ENCODE measurements around the gene HOXA6. TPM values are rescaled to one million over a fixed set of nuclear protein-coding genes. Genes with fewer than 3 reads are reported as not detected.

HOXA6 gene
- total and polyA plus RNA-seq, 9 of the 15 experiments (the other 6 are each of a cell fraction or from before 2014, with no cell fraction given): not detected

DNA sequence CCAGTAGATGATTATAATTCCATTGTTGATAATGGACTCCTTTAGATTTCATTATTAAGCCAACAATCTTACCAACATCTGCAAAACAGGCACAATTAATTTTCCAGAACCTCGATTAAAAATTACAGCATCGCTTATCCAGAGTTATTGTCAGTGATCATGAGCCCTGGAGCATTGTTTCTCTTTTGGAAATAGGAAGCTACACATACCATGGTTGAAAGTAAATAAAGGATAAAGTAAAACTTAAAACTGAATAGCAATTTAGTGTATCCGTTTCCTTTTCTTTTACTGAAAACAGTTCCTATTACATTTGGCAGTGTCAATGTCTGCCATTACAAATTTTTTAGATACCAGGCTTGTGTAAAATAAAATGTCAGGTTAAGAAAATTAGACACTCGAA is 35.2 kb downstream of the HOXA6 start (continued):
- TF ChIP-seq, protein P1, sequence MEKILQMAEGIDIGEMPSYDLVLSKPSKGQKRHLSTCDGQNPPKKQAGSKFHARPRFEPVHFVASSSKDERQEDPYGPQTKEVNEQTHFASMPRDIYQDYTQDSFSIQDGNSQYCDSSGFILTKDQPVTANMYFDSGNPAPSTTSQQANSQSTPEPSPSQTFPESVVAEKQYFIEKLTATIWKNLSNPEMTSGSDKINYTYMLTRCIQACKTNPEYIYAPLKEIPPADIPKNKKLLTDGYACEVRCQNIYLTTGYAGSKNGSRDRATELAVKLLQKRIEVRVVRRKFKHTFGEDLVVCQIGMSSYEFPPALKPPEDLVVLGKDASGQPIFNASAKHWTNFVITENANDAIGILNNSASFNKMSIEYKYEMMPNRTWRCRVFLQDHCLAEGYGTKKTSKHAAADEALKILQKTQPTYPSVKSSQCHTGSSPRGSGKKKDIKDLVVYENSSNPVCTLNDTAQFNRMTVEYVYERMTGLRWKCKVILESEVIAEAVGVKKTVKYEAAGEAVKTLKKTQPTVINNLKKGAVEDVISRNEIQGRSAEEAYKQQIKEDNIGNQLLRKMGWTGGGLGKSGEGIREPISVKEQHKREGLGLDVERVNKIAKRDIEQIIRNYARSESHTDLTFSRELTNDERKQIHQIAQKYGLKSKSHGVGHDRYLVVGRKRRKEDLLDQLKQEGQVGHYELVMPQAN (IDR thresholded peaks at IDR 0.05; ENCODE audit: borderline replicate concordance): no peak
- TF ChIP-seq RB1 (IDR thresholded peaks at IDR 0.05; ENCODE audit: low read depth) (no peak), ZC3H4 (CRISPR knock-in tag; IDR thresholded peaks at IDR 0.05; ENCODE audit: borderline replicate concordance) (no peak)
- TF ChIP-seq, protein P2, sequence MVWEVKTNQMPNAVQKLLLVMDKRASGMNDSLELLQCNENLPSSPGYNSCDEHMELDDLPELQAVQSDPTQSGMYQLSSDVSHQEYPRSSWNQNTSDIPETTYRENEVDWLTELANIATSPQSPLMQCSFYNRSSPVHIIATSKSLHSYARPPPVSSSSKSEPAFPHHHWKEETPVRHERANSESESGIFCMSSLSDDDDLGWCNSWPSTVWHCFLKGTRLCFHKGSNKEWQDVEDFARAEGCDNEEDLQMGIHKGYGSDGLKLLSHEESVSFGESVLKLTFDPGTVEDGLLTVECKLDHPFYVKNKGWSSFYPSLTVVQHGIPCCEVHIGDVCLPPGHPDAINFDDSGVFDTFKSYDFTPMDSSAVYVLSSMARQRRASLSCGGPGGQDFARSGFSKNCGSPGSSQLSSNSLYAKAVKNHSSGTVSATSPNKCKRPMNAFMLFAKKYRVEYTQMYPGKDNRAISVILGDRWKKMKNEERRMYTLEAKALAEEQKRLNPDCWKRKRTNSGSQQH (CRISPR knock-in tag; IDR thresholded peaks at IDR 0.05): no peak
- TF ChIP-seq, protein P3, sequence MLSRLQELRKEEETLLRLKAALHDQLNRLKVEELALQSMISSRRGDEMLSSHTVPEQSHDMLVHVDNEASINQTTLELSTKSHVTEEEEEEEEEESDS (CRISPR knock-in tag; IDR thresholded peaks at IDR 0.05): no peak

DNA sequence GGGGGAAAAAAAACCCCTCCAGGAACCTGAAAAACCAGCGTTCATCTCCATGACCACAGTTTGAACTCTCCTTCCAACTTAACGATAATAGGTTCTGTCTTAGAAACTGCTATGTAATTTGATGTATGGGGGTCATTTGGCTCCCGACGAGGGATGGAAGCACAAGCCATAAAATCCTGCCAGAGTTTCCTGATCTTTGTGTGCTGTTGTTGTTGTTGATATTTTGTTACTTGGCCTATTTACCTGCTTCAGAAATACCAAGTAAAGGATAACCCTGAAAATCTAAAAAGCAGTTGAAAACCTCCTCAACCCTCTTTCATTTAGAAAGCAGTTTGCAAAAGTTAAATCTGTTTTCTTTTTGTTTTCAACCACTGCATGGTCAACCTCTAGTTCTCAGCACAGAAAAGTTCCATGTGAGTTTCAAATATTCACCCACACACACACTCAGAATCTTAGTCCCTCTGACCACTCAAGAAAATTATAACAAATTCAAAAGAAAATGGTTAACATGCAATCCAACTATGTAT is 35.8 kb downstream of the HOXA6 start:
- H3K4me3 ChIP-seq: no peak overlapping the region
- TF ChIP-seq FOXK1 (CRISPR knock-in tag; IDR thresholded peaks at IDR 0.05; ENCODE audit: borderline replicate concordance) (no peak), JUND (IDR thresholded peaks at IDR 0.05; ENCODE audit: borderline replicate concordance, low read depth, low read length) (no peak), JUND (tag; IDR thresholded peaks at IDR 0.05; ENCODE audit: borderline replicate concordance, low read depth, low read length) (no peak), HMG20A (CRISPR knock-in tag; conservative IDR thresholded peaks at IDR 0.05) (no peak), NR4A1 (CRISPR knock-in tag; IDR thresholded peaks at IDR 0.05) (no peak), NR4A1 (tag; IDR thresholded peaks at IDR 0.05) (no peak), MBD2 (IDR thresholded peaks at IDR 0.05; ENCODE audit: borderline replicate concordance, low read depth) (no peak)
- TF ChIP-seq, protein P4, sequence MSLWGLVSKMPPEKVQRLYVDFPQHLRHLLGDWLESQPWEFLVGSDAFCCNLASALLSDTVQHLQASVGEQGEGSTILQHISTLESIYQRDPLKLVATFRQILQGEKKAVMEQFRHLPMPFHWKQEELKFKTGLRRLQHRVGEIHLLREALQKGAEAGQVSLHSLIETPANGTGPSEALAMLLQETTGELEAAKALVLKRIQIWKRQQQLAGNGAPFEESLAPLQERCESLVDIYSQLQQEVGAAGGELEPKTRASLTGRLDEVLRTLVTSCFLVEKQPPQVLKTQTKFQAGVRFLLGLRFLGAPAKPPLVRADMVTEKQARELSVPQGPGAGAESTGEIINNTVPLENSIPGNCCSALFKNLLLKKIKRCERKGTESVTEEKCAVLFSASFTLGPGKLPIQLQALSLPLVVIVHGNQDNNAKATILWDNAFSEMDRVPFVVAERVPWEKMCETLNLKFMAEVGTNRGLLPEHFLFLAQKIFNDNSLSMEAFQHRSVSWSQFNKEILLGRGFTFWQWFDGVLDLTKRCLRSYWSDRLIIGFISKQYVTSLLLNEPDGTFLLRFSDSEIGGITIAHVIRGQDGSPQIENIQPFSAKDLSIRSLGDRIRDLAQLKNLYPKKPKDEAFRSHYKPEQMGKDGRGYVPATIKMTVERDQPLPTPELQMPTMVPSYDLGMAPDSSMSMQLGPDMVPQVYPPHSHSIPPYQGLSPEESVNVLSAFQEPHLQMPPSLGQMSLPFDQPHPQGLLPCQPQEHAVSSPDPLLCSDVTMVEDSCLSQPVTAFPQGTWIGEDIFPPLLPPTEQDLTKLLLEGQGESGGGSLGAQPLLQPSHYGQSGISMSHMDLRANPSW (CRISPR knock-in tag; IDR thresholded peaks at IDR 0.05): no peak
- TF ChIP-seq, protein P5, sequence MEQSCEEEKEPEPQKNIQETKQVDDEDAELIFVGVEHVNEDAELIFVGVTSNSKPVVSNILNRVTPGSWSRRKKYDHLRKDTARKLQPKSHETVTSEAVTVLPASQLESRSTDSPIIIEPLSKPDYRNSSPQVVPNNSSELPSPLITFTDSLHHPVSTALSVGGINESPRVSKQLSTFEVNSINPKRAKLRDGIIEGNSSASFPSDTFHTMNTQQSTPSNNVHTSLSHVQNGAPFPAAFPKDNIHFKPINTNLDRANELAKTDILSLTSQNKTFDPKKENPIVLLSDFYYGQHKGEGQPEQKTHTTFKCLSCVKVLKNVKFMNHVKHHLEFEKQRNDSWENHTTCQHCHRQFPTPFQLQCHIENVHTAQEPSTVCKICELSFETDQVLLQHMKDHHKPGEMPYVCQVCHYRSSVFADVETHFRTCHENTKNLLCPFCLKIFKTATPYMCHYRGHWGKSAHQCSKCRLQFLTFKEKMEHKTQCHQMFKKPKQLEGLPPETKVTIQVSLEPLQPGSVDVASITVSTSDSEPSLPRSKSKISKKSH (CRISPR knock-in tag; IDR thresholded peaks at IDR 0.05): no peak

More for the DNA sequence above, 35.8 kb downstream of the HOXA6 start:
- ChIA-PET POLR2A (no interaction called here), CTCF (ENCODE audit: low intra/inter-chr PET ratio) (no interaction called here)
- intact Hi-C loops (cut with micrococcal nuclease) (no loop called here), in situ Hi-C loops (cut with MboI) (no loop called here)
- no peaks in the 10 kb centered on the region for H3K9me1 ChIP-seq (ENCODE audit: control insufficient read depth, insufficient read depth, low read length)
- H3K36me3 ChIP-seq (ENCODE audit: control insufficient read depth, insufficient read depth, low read length): no peaks in the 10 kb centered on the region
- FAIRE-seq (no peak), ATAC-seq (no peak), DNase-seq (ENCODE audit: extremely low read depth in 1 of 4, low spot score in 3 of 4) (no peak)
- H3K4me1 ChIP-seq (replicated peaks in 1 of 2; ENCODE audit: control insufficient read depth in 2 of 2, insufficient read depth in 2 of 2, low read length in 2 of 2): peaks cover 0 to 28% of the 10 kb centered on the region in 2 experiments; a peak in 2 of 5 replicates
- H3K9ac ChIP-seq (ENCODE audit: insufficient read depth in 1 of 2, low read depth in 2 of 2, low read length in 2 of 2): no peak overlapping the region
- H3K4me2 ChIP-seq (ENCODE audit: insufficient read depth, low read length): no peak overlapping the region
- H3K79me2 ChIP-seq (ENCODE audit: control insufficient read depth, insufficient read depth, low read length): no peaks in the 10 kb centered on the region
- no peak overlapping the region for H2AFZ ChIP-seq (ENCODE audit: low read depth, low read length)
- no peaks in the 10 kb centered on the region for H3K9me3 ChIP-seq (replicated peaks; ENCODE audit: control insufficient read depth, insufficient read depth, low read depth, low read length)
- WGBS (ENCODE audit: insufficient coverage, low coverage, missing lambda C conversion rate): 0% methylated on average over 4 of the region's 4 CpGs
- no TSS peak for BruUV-seq (replicated peaks)
- H4K20me1 ChIP-seq (replicated peaks; ENCODE audit: control insufficient read depth, insufficient read depth, low read length): 0 out of 2 replicates have a peak, but pooled peaks cover 6% of the 10 kb centered on the region
- H3K27ac ChIP-seq (ENCODE audit: extremely low read depth, low read depth, low read length): no peak overlapping the region
- H3K27me3 ChIP-seq (ENCODE audit: control insufficient read depth in 2 of 2, insufficient read depth in 2 of 2, low read length in 2 of 2): peaks cover 54 to 65% of the 10 kb centered on the region in 2 experiments; a peak in 4 of 5 replicates
